Skeletal muscle tissue (tissue), 4 donors: ENCODE results near the gene CYP2A13. TPM values are rescaled to one million over a fixed set of nuclear protein-coding genes. Genes with fewer than 3 reads are reported as not detected.
"Not testable (repeated sequence)": the region's sequence is repeated elsewhere in the genome, so short reads cannot be mapped to it uniquely, and the experiment has no call there.

Source experiments
- H3K27ac ChIP-seq: one replicate; pipeline ENCODE4 v1.7.0; 2013; ENCODE audit warnings: mild to moderate bottlenecking, low read depth, low read length, inconsistent platforms
- H3K27me3 ChIP-seq, 3 donors: one replicate each; pipeline ENCODE4 v1.7.0; 2013; ENCODE audit warnings: low read length in 3 of 3; ENCODE audit not compliant: control insufficient read depth in 3 of 3, insufficient read depth in 3 of 3
- H3K36me3 ChIP-seq, 3 donors: one replicate each; pipeline ENCODE4 v1.7.0; 2013; ENCODE audit warnings: low read length in 3 of 3; ENCODE audit not compliant: control insufficient read depth in 3 of 3, insufficient read depth in 3 of 3
- H3K4me1 ChIP-seq, 3 donors: one replicate each; pipeline ENCODE4 v1.7.0; 2013; ENCODE audit warnings: low read length in 3 of 3, mild to moderate bottlenecking in 3 of 3; ENCODE audit not compliant: control insufficient read depth in 3 of 3, insufficient read depth in 3 of 3
- H3K4me3 ChIP-seq, 3 donors: one replicate each; pipeline ENCODE4 v1.7.0; 2013; ENCODE audit warnings: low read length in 3 of 3
- H3K9ac ChIP-seq, 3 donors: one replicate each; pipeline ENCODE4 v1.7.0; 2013; ENCODE audit warnings: low read length in 3 of 3, mild to moderate bottlenecking in 3 of 3, moderate library complexity in 2 of 3, low read depth in 1 of 3
- H3K9me3 ChIP-seq, 3 donors: one replicate each; pipeline ENCODE4 v1.7.0; 2013; ENCODE audit warnings: low read length in 3 of 3; ENCODE audit not compliant: control insufficient read depth in 3 of 3
- total RNA-seq: library from RNA; depleted of rRNA; stranded (reverse); fragments of >200 nt; gene quantifications from one replicate; pipeline ENCODE4 v1.2.3, GENCODE V29; 2014
- donor health status: Osteomylitis.

The CYP2A13 gene
- total RNA-seq, 1 donor from 2014 or later: not detected

- Histone ChIP-seq H3K9ac (no peak overlapping the region), H3K27me3 (peaks cover 4 to 44% (median 19%) of the 10 kb centered on the region in 3 donors), H3K27ac (no peak overlapping the region), H3K9me3 (no peaks in the 10 kb centered on the region), H3K36me3 (no peaks in the 10 kb centered on the region), H3K4me3 (no peak overlapping the region), H3K4me1 (no peaks in the 10 kb centered on the region)
Observed at GRCh38 chr19:41089959-41090358, 1.7 kb downstream of the CYP2A13 start.

GRCh38 chr19:41095703-41096102 is 7.5 kb downstream of the CYP2A13 start:
- no peak overlapping the region for H3K27ac ChIP-seq
- H3K4me1 ChIP-seq: no peaks in the 10 kb centered on the region
- H3K9ac ChIP-seq: no peak overlapping the region
- no peak overlapping the region for H3K4me3 ChIP-seq
- peaks cover under 1 to 20% (median 16%) of the 10 kb centered on the region in 3 donors for H3K27me3 ChIP-seq
- H3K36me3 ChIP-seq: no peaks in the 10 kb centered on the region
- peaks cover 0 to 7% (median 2%) of the 10 kb centered on the region in 3 donors for H3K9me3 ChIP-seq

GRCh38 chr19:41096353-41096752 is 8.1 kb downstream of the CYP2A13 start:
- Histone ChIP-seq H3K36me3 (no peaks in the 10 kb centered on the region), H3K4me1 (no peaks in the 10 kb centered on the region), H3K4me3 (no peak overlapping the region), H3K9me3 (peaks cover 0 to 7% (median 2%) of the 10 kb centered on the region in 3 donors), H3K9ac (no peak overlapping the region), H3K27me3 (peaks cover 0 to 18% (median 14%) of the 10 kb centered on the region in 3 donors), H3K27ac (no peak overlapping the region)

- peaks cover 0 to 7% (median 2%) of the 10 kb centered on the region in 3 donors for H3K9me3 ChIP-seq
- H3K36me3 ChIP-seq: no peaks in the 10 kb centered on the region
- H3K9ac ChIP-seq: no peak overlapping the region
- H3K27me3 ChIP-seq: peaks cover 0 to 14% (median 14%) of the 10 kb centered on the region in 3 donors
- no peaks in the 10 kb centered on the region for H3K4me1 ChIP-seq
- H3K27ac ChIP-seq: no peak overlapping the region
- H3K4me3 ChIP-seq: no peak overlapping the region
Observed at GRCh38 chr19:41097302-41097701, 9.1 kb downstream of the CYP2A13 start.

- H3K9ac ChIP-seq: no peak overlapping the region
- no peaks in the 10 kb centered on the region for H3K36me3 ChIP-seq
- peaks cover 0 to 8% (median 7%) of the 10 kb centered on the region in 3 donors for H3K27me3 ChIP-seq
- H3K4me3 ChIP-seq: no peak overlapping the region
- no peak overlapping the region for H3K27ac ChIP-seq
- no peaks in the 10 kb centered on the region for H3K4me1 ChIP-seq
- H3K9me3 ChIP-seq: peaks cover 0 to 7% (median 2%) of the 10 kb centered on the region in 3 donors
Observed at GRCh38 chr19:41098762-41099161, 10.5 kb downstream of the CYP2A13 start.

GRCh38 chr19:41102210-41102609 is 14.0 kb downstream of the CYP2A13 start:
- not testable (repeated sequence) for H3K9ac ChIP-seq, H3K36me3 ChIP-seq, H3K4me1 ChIP-seq, H3K27ac ChIP-seq, H3K9me3 ChIP-seq, H3K27me3 ChIP-seq, H3K4me3 ChIP-seq

- peaks cover 0 to 1% (median 0%) of the 10 kb centered on the region in 3 donors for H3K27me3 ChIP-seq
- no peaks in the 10 kb centered on the region for H3K4me1 ChIP-seq
- no peaks in the 10 kb centered on the region for H3K36me3 ChIP-seq
- no peaks in the 10 kb centered on the region for H3K9me3 ChIP-seq
- H3K4me3 ChIP-seq: no peak overlapping the region
- no peak overlapping the region for H3K27ac ChIP-seq
- H3K9ac ChIP-seq: no peak overlapping the region
Observed at GRCh38 chr19:41106177-41106576, 17.9 kb downstream of the CYP2A13 start.

- no peaks in the 10 kb centered on the region for H3K9me3 ChIP-seq
- no peak overlapping the region for H3K27ac ChIP-seq
- H3K27me3 ChIP-seq: peaks cover 3 to 16% (median 7%) of the 10 kb centered on the region in 3 donors
- H3K9ac ChIP-seq: no peak overlapping the region
- no peaks in the 10 kb centered on the region for H3K36me3 ChIP-seq
- H3K4me1 ChIP-seq: no peaks in the 10 kb centered on the region
- no peak overlapping the region for H3K4me3 ChIP-seq
Observed at GRCh38 chr19:41111296-41111695, 23.0 kb downstream of the CYP2A13 start.

GRCh38 chr19:41111750-41112295 is 23.6 kb downstream of the CYP2A13 start:
- no peak overlapping the region for H3K27ac ChIP-seq
- no peak overlapping the region for H3K9ac ChIP-seq
- no peaks in the 10 kb centered on the region for H3K4me1 ChIP-seq
- no peak overlapping the region for H3K4me3 ChIP-seq
- peaks cover 3 to 20% (median 12%) of the 10 kb centered on the region in 3 donors for H3K27me3 ChIP-seq
- no peaks in the 10 kb centered on the region for H3K9me3 ChIP-seq
- H3K36me3 ChIP-seq: no peaks in the 10 kb centered on the region

GRCh38 chr19:41112728-41113290 is 24.6 kb downstream of the CYP2A13 start:
- Histone ChIP-seq H3K36me3 (no peaks in the 10 kb centered on the region), H3K27me3 (peaks cover 3 to 20% (median 13%) of the 10 kb centered on the region in 3 donors), H3K9me3 (no peaks in the 10 kb centered on the region)

More at GRCh38 chr19:41112728-41113290, 24.6 kb downstream of the CYP2A13 start:
- Histone ChIP-seq H3K4me1 (no peaks in the 10 kb centered on the region), H3K27ac (no peak overlapping the region), H3K9ac (no peak overlapping the region), H3K4me3 (no peak overlapping the region)
